ENCODE measurements around the gene FAM184B. TPM values are rescaled to one million over a fixed set of nuclear protein-coding genes. Genes with fewer than 3 reads are reported as not detected.

The FAM184B gene
- total RNA-seq, 1 donor from 2014 or later = not detected

DNA sequence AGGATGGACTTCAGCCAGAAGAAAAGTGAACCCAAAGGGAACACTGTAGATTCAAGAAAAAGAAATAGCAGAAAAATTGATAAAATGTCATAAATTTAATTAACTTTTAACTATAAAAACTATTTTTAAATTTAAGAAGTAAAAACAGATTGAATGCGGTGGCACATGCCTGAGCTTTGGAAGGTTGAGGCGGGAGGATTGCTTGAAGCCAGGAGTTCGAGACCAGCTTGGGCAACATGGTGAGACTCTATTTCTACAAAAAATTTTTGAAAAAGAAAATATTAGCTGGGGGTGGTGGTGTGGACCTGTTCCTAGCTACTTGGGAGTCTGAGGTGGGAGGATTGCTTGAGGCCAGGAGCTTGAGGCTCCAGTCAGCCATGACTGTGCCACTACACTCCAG, 3.0 kb downstream of the FAM184B start:
- intact Hi-C loops (cut with micrococcal nuclease) = no loop called here

DNA sequence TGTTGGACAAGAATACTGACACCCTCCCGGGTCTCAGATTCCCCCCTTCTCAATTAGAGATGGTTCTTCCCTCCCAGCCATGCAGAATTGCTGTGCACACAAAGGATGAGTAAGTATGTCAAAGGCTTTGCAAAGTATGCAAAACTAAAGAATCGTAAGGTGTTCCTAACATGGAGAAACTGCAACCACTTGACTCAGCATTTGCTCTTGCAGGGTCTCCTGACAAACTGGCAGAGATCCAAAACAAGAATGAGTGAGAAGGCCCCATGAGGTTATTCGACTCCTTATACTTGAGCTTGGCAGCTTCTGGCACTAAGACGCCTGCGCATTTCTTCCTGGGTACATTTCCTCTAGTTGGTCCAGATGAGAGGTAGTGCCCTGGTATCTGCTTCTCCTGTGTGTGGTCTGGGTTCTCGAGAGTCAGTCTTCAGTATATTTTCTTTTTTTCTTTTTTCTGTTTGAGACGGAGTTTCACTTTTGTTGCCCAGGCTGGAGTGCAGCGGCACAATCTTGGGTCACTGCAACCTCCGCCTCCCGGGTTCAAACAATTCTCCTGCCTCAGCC, 8.2 kb downstream of the FAM184B start:
- intact Hi-C loops (cut with micrococcal nuclease) = no loop called here

DNA sequence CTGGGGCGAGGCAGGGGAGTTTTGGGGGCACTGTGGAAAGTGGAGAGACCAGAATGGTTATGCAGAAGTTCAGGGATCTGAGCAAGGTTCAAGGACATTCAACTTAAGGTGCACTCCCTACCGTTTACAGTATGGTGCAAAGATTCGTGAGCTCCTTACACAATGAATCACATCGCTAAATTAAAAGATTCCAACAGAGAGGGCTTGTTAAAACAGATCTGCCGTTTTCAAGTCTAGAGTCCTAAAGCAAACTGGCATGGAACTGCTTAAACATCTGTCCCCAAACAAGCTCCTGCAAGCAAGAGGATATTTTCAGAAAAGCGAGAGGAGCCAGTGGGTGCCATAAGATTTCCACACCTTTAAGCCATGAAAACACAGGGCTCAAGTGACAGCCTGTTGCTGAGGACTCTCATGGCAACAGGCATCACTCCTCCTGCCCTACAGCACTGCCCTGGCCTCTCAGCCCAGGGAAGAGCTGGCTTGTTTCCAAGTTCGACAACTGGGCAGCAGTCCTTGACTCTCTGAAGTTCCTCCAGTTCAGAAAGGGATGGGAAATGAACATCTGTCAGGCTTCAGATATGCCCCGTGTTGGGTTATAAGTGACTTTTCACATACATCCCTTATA, 10.0 kb downstream of the FAM184B start:
- intact Hi-C loops (cut with micrococcal nuclease) = no loop called here

DNA sequence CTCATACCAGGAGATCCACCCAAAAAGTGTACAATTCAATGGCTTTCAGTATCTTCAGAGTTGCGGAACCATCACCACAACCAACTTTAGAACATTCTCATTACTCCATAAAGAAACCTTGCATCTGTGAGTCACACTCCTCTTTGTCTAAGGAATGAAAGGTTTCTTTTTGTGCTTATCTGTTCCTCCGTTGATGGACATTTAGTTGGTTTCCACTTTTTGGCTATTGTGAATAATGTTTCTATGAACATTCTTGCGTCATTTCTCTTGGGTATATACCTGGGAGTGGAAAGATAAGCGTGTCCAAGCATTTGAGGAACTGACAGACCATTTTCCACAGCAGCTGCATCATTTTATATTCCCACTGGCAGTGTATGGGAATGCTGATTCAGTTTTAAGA, 10.6 kb downstream of the FAM184B start:
- intact Hi-C loops (cut with micrococcal nuclease) = no loop called here

DNA sequence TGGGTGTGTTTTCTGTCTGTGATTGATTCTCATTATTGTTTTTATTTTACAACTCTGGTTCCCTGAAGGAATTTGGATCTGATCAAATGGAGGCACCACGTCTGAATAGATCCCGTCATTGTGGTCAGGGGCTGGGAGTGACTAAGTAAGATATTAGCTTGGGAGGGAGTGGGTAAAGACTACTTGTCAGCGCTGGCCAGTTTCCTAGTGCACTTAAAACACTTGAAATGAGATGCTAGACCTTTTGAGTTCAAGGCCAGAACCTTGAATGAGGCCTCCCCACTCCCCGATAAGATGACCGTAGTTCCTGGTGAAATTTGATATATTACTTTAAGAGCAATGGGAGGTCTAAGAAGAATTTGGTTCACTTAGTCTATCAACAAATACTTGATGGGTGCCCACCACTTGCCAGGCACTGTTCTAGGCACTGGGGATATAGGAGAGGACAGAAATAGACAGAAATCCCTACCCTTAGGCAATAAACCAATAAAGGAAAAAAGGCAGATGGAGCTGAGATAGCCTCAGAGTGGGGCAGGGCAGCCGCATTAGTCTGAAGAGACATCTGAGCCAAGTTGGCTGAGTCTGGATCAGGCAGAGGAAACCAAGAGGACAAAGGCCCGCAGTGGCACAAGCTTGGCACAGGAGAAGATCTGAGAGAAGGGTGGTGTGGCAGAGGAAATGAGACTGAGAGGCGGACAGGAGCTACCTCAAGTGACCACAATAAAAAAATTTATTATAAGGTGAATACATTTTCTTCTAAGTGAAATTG, 11.8 kb downstream of the FAM184B start:
- intact Hi-C loops (cut with micrococcal nuclease) = no loop called here

DNA sequence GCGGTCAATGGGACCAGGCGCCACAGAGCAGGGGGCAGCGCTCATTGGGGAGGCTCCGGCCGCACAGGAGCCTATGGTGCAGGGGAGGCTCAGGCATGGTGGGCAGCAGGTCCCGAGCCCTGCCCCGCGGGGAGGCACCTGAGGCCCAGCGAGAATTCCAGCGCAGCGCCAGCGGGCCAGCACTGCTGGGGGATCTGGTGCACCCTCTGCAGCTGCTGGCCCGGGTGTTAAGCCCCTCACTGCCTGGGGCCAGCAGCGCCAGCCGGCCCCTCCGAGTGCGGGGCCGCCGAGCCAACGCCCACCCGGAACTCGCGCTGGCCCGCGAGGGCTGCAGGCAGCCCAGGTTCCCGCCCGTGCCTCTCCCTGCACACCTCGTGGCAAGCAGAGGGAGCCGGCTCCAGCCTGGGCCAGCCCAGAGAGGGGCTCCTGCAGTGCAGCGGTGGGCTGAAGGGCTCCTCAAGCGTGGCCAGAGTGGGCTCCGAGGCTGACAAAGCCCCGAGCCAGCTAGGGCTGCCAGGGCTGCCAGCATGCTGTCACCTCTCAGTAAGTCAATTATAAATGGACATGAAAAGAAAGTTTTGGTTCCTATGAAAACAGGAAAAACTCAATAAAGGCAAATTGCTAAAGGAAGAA, 14.5 kb downstream of the FAM184B start:
- intact Hi-C loops (cut with micrococcal nuclease) = no loop called here

DNA sequence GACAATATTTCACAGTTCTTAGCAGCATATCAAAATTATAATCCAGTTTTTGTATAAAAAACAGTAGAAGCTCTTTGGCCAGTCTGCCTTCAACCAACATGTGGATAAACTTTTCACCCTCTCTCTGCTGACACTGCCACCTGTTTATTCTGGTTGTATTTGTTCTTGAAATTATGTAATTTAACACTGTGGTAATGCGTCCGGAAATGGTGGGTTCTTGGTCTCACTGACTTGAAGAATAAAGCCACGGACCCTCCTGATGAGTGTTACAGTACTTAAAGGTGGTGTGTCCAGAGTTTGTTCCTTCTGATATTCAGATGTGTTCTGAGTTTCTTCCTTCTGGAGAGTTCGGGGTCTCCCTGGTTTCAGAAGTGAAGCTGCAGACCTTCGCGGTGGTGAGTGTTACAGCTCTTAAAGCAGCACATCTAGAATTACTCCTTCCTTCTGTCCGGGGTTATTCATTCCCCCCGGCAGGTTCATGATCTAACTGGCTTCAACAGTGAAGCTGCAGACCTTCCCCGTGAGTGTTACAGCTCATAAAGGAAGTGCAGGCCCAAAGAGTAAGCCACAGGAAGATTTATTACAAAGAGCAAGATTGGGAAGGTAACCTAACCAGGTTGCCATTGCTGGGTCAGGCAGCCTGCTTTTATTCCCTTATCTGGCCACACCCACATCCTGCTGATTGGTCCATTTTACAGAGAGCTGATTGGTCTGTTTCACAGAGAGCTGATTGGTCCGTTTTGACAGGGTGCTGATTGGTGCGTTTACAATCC, 15.7 kb downstream of the FAM184B start:
- intact Hi-C loops (cut with micrococcal nuclease) = no loop called here

DNA sequence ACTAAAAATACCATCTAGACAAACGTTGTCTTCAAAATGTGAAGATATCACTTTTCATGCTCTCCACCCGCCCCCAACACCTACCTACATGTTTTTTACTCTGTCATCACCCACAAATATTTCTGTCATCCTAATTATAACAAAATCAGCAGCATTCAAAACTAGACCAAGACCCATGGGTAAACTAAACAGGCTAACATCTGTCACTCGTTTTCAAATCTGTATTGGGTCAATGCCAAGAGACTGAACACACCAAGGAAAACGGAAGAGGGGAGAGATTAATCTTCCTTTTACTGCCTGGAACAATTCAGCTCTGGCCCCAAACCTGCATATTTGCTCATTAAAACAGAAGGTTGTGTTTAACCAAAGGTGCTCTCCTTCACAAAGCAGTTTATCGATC, 17.5 kb downstream of the FAM184B start:
- intact Hi-C loops (cut with micrococcal nuclease) = no loop called here

DNA sequence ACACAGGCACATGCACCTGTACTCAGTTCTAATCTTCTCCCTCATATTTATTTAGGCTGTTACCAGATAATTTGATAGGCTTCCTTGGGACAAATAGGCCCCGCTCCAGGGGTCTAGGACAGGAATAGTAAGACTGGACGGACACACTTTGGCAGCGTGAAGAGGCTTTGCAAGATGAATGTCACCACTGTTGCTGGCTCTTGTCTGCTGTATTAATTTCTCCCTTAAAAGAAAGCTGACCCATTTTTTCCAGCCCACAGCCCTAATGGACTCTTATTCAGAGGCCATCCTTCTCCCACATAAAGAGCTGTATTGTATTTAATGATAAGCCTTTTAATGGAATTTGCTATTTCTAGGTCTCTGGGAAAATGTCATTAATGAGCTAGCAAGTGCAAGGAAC, 18.0 kb downstream of the FAM184B start:
- intact Hi-C loops (cut with micrococcal nuclease) = no loop called here

DNA sequence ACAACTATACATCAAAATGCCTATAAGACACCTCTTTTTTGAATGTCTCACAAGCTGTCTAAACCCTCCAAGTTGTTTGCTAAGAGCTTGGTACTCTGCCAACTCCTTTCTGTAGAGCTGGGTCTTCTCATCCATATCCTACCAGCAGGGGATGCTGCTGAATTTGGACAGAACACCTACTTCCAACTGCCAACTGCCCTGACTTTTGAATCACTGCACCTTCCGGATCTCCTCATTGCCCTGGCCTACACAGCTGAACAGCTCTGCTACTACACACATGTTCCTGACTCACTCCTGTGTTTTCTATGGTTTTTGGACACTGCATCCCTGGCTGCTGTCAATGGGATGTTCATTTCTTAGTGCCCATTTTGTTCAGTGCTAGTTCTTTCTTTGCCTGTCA, 18.7 kb downstream of the FAM184B start:
- intact Hi-C loops (cut with micrococcal nuclease) = no loop called here

DNA sequence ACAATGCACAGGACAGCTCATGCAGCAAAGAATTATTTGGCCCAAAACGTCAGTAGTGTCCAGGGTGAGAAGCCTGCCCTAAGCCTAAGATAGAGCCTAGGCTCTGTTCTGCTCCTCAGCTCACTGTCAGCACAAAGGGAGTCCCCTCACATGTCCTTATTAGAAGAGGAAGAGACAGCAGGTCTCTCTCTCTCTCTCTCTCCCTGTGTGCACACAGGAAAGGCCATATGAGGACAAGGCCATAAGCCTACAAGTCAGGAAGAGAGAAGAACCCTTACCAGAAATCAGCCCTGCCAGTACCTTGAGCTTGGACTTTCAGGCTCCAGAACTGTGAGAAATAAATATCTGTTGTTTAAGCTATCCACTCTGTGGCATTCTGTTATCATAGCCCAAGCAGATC, 20.4 kb downstream of the FAM184B start:
- intact Hi-C loops (cut with micrococcal nuclease) = no loop called here

DNA sequence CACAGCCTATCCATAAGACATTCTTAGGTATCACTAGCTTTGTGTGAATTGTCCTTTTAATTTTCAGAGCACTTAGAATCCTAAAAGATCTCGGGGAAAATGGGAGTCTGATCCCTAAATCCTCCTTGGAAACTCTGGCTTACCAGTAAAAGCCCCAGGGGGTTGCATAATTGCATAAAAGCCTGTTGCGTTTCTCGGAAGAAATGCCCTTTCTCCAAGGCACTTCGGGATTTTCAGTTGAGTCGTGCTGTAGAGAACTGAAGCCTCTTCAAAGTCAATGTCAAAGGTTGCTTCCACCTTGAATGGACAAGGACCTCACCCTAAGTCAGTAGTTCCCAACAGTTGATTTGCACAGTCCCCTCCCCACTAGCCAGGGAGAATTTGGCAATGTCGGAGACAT, 20.8 kb downstream of the FAM184B start:
- intact Hi-C loops (cut with micrococcal nuclease) = no loop called here

DNA sequence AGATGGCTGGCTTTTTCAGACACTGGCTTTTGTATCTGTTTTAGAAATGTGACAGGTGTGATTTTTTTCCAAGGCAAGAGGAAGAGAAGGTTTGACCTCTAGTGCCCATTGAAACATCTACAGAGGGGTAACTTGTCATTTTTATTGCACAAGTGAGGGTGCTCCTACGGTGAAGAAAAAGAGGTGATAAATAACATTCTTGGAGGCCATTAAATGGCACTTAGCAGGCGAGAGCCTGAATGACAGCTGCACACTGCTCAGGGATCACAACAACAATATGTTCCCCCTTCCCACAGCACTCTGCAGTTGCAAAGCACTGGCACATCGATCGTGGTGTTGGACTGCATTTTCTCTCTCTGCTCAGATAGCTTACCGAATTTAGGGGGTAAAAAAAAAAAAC, 22.9 kb downstream of the FAM184B start:
- intact Hi-C loops (cut with micrococcal nuclease) = no loop called here

DNA sequence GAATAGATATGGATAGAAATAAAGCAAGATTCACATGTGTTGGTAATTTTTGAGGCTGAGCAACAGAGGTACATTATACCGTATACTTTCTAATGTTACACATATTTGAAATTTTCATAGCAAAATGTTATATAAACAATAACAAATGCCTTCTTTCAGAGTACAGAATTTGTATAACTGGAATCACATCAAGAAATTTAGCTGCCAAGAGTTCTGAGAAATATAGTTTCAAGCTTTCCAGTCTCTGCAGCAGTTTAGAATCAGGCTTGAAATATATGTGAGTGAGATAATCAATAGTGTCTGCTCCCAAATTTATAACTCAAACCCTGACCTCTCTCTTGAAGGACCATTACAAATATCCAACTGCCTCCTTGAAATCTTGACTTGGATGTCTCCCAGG, 23.8 kb downstream of the FAM184B start:
- intact Hi-C loops (cut with micrococcal nuclease) = no loop called here

DNA sequence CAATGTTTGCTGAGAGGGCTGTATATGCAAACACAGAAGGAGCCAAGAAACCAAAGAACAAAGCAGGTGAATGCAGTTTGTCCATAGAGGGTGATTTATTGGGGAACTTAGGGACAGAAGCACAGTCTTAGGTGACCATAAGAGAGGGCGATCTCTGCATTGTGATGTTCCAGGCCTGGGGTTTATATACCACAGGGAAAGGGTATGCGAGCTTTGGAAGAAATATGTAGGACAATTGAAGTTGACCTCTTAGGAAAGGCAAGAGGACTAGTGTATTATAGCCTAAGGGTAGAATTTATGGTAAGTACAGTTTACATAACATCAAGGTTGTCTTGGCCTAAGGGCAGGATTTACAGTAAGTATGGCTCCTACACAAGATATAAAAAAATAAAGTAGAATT, 27.8 kb downstream of the FAM184B start:
- intact Hi-C loops (cut with micrococcal nuclease) = loop anchor here (1.0 kb wide), 1 partner anchor 47 kb away; no protein-coding TSS in a partner anchor

DNA sequence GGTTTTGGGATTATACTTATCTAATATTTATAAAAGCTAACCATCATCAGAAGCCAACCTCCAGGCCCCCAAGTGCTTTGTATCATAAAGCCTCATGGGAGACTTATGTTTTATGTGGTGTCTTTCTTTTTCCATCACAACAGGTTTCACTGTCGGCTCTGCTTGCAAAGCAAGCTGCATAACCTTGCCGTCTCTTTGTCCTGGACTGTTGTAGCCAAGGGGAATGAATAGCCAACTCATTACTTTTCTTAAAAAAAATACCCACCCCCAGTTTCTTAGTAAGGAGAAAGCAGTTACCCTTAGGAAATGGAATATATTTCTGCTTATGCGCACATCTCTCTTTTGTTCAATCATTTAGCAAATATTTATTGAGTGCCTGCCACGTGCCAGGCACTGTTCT, 40.7 kb downstream of the FAM184B start:
- intact Hi-C loops (cut with micrococcal nuclease) = no loop called here

DNA sequence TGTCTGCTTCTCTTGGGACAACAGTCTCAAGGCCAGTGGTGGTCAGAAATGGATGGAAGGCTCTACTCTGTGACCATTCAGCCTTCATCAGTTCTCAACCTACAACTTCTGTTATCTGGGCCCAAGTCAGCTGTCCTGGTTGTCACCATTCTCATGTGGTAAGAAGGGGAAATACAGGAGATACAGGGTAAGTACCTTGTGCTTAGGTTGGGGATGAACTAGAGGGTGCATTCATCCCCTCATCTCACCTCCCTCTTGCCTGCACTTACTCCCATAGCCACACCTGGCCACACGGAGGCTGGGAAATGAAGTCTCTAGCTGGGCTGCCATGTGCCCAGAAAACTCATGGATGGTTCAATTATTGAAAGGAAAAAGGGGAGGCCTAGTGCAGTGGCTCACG, 44.9 kb downstream of the FAM184B start:
- intact Hi-C loops (cut with micrococcal nuclease) = no loop called here

DNA sequence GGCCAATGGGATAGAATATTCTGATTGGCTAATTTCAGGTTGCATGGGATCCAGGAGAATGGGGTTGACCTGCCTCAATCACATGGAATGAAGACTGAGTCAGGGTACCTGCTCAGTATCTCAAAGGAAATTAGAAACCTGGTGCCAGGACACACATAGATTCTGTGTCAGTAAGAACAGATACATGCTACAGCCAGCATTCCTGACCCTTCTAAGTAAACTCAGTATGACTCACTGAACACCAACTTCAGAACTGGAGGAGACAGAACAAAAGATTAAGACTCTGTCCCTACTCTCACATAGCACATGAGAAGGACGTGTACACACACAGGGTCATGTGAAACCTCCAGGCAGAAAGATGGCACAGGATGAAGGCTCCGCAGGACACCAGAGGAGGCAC, 54.5 kb downstream of the FAM184B start:
- intact Hi-C loops (cut with micrococcal nuclease) = no loop called here

DNA sequence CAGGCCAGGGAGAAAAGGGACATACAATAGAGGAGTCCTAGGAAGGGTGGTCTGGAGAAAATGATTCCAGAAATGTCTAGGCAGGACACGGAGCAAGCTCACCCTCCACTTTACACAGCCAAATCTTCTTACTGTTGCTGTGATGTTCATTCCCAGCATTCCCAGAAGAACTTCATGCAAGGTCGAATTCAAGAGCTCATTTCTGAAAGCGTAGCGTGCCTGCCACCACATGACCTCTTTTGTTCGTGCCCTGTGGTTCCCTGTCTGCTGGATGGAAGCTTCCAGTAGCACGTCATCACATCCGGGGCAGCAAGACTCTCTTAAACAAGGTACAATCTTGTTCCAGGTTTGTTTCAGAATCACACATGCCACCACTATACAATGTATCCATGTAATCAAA, 57.8 kb downstream of the FAM184B start:
- intact Hi-C loops (cut with micrococcal nuclease) = no loop called here

DNA sequence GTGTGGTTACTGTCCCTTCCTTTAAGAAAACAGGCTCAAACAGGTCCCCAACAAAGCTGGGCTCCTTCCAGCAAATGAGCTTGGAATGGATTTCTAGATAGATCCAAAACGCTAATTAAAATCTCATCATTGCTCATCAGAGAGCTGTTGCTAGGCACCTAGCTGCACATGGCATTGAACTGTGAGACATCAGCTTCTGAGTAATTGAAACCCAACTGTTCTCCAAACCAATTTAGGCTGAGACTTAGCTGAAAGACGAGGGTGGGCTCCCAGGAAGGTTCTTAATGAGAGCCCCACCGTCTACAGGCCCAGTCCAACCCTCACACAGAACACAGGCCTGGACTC, 59.1 kb downstream of the FAM184B start:
- intact Hi-C loops (cut with micrococcal nuclease) = no loop called here

DNA sequence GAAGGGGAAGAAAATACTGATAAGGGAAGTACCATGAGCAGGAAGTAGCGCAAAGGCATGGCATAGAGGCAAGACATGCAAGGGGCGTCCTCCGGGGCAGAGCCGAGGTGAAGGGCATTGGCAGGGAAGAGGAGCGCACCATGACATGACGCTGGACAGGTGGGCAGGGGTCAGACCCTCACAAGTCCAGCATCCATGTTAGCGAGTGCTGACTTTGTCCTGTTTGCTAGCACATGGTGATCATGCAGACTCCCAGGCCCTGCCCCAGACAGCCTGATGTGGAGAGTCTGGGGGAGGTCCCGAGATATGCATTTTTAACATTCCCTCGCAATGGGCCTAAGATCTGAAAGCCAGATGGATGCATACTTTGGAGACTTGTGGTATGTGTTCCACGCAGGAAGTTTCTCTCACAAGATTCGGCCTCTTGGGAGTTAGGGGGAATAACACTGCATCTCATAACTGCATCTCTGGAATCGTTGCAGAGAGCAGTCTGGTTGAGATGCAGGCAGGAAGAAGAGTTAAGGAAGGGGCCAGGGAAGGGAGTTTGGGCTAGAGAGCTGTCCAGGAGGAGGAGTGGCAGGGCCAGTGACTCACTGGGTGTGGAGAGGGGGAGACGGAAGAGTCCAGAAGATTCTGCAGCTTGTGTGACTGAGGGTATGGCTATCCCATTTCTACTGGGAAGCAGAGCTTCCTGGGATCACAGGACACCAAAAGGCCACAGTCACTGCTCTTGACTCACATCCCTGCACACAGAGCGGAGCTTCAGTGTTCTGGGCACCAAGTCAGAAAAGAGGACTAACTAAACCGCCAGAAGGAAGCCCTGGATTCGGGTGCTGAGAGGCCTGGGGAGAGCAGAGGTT, 59.7 kb downstream of the FAM184B start:
- intact Hi-C loops (cut with micrococcal nuclease) = no loop called here
